GM18867 (cell line): Measurements from ENCODE around the gene ARSD.
"Not testable (repeated sequence)": the region's sequence is repeated elsewhere in the genome, so short reads cannot be mapped to it uniquely, and the experiment has no call there.

Experiments
- ATAC-seq: cut with Tn5 transposase; IDR thresholded peaks from one replicate; pipeline ENCODE4 v1.9.1; 2021; ENCODE audit warnings: mild to moderate bottlenecking, moderate library complexity; ENCODE audit not compliant: unreplicated experiment

ARSD gene, protein sequence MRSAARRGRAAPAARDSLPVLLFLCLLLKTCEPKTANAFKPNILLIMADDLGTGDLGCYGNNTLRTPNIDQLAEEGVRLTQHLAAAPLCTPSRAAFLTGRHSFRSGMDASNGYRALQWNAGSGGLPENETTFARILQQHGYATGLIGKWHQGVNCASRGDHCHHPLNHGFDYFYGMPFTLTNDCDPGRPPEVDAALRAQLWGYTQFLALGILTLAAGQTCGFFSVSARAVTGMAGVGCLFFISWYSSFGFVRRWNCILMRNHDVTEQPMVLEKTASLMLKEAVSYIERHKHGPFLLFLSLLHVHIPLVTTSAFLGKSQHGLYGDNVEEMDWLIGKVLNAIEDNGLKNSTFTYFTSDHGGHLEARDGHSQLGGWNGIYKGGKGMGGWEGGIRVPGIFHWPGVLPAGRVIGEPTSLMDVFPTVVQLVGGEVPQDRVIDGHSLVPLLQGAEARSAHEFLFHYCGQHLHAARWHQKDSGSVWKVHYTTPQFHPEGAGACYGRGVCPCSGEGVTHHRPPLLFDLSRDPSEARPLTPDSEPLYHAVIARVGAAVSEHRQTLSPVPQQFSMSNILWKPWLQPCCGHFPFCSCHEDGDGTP

DNA sequence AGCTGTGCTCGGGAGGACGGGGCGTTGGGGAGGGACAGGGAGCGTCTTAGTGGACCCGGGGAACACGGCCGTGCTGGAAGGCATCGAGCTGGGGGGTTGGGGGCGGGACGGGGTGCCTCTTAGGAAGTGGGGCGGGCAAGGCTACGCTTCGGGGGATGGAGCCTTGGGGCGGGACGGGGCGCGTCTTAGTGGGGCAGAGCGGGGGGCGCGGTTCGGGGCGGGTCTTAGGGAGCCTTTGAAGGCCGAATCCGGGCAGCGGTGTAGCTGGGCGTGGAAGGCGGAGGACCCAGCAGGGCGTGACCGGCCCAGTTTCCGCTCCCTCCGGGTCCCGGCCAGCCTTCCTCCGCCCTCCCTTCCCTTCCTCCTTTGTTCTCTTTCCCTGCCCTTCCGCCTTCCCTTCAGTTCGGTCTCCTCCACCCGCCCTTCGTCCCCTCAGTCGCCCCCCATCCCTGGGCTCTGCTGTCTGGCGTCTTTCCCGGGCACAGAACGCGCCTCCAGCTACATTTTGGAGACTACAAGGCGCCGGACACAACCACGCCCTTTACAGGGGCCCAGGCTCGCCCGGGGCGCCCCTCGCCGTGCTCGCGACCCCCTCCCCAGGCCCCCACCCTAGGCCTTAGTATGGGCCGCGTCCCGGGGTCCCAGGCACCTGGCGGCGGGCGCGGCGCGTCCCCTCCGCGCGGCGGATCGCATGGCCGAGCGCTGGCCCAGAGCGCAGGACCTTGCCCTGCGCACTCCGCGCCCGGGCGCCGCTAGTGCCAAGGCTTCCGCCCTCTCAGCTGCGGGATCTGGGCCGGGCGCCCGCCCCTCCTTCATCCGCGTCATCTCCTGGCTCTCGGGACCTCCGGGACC, at the start of gene ARSD:
Gene ARSD (minus strand): TSS at position 757 of the 852 bp plus-strand sequence. CDS start 64 bp downstream, at position 693.
- peak; percentile 84 for ATAC-seq

DNA sequence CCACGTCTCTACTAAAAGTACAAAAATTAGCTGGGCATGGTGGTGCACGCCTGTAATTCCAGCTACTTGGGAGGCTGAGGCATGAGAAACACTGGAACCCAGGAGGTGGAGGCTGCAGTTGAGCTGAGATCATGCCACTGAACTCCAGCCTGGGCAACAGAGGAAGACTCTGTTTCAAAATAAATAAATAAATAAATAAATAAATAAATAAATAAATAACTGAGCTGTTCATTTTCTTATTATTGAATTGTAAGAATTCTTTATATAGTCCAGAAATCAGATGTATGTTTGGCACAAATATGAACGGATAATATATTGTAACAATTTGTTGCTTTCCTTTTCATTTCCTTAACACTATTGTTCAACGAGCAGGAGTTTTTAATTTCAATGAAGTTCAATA, 49.5 kb upstream of the ARSD start:
- not testable (repeated sequence) for ATAC-seq

DNA sequence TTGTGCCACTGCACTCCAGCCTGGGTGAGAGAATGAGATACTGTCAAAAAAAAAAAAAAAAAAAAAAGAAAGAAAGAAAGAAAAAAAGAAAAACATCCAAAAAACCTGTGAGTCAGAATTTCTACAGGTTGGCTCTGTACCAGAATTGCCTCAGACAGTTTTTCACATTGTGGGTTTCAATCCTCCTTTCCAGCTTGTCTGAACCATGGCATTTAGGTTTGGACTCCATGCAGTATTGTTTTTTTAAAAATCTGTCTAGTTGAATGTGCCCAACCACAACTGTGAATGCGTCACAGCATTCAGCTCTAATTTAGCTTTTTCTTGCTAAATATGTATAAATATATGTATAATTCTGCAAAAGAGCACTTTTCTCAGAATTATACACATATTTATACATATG, 45.8 kb upstream of the ARSD start:
- no peak for ATAC-seq

DNA sequence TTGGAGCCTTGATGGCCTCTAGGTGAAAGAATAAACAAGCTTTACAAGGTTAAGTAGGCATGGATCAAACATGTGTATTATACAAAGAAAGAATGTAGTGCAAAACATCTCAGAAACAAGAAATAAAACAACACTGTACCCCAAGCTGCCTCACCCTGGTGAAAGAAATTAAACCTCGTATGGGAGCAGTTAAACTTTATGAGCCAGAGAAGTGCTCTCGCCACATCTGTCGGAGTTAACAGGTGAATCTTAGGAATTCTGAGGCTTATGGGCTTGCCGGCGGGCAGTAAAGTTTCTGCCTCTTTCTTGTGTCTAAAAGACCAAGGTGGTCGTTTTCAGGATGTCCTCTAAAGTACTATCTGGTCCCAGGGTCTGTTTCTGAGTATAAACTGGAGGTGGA, 43.3 kb upstream of the ARSD start:
- no peak for ATAC-seq

DNA sequence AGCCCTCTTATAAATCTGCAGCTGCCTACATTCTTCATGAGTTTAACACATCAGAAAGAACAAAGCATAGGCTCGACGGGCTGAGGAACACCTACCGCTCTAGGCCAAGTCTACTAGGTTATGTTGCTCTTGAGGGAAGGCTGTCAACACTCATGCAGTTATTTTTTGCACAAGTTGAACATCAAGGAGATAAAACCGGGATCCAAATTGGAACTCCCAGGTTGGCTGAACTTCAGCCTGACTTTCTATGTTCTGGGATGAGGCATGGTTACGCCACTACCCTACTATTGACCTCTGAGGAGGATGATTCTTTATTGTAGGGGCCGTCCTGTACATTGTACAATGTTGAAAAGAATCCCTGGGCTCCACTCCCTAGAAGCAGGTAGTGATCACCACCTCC, 39.9 kb upstream of the ARSD start:
- no peak for ATAC-seq

DNA sequence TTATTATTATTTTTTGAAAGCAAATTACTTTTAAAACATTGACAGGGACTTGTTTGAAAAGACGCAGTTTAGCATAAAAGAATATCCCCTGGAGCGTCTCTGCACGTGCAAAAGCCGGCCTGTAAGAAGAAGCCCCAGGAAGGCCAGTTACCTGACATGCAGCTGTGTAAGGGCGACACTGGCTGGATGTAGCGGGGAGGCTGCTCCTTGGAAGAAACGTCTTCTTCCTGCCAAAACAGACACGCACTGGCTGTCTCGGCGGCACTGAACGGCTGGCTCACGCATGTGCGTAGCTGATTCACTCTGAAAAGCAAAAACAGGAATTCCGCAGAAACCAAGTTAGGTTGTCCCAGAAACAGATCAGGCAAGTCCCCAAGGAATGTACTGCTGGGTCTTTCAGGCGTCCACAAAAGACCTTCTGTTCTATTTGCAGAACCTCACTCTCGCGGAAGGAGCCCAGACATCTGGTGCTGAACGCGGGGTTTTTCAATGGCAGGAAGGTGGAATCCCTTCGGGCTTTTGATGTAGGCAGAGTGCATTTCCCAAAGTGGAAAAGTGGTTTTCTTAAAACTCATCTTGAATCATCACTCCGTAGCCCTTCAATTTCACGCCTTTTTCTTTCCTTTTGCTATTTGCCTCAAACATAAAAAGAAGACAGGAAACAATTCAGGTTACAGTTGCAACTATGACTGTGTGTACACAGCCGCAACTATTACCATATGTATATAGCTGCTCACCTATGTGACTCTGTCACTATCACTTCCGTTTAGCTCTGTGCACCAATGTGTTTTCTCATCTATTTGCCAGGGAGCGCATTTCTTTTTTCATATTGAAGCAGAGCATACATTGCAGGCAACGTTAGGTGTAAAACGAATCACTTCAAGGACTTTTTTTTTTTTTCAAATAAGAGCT, 39.1 kb upstream of the ARSD start:
- no peak for ATAC-seq

DNA sequence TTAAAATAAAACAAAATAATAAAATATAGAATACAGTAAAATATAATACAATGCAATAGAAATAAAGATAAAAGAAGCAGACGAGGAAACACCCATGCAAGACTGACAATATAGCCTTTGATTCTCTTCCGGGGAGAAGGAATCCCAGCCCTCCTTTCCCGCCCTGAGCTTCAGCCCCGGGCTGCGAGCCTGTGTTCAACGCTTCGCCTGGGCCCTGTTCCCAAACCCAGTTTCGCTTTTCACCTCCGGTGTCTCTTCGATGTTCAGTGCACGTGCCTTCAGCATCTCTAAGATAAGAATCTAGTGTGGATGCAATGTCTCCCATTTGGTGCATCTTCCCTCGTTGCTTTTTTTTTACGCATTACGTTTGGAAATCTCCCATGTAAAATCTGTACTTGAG, 38.4 kb upstream of the ARSD start:
- ATAC-seq, result no peak

DNA sequence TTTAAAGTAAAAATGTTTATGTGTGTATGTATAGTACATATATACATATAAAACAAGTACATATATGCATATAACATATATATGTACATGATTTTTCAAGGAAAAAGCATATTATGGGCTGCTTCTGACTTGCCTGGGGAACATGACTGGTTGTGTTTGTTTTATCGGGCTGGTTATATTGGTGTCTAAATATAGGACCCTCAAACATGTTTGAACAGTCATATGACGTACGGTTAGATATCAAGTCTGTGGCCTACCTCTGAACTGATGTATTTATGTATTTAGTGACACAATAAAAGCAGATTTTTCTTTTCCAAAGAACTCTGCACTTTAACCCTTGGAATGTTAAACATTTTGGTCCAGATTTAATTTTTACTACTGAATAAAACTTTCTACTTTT, 37.9 kb upstream of the ARSD start:
- no peak for ATAC-seq

DNA sequence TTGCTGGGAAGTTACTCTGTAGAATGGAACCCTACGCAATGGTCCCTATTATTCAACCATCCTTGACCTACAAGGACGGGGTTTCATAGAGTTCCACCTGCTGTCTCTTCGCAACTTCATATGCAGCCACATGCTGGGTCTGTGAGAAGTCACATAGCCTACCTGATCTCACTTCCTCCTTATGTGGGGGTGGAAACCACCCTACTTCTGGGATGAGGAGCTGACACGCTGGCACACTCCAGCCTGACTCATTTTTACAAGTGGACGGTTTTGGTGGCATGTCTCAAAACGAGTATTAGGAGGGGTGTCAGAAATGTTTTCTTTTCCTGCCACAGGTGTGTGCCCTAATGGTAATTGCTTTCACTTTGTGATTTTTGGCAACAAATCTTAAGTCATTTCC, 36.8 kb upstream of the ARSD start:
- no peak for ATAC-seq

DNA sequence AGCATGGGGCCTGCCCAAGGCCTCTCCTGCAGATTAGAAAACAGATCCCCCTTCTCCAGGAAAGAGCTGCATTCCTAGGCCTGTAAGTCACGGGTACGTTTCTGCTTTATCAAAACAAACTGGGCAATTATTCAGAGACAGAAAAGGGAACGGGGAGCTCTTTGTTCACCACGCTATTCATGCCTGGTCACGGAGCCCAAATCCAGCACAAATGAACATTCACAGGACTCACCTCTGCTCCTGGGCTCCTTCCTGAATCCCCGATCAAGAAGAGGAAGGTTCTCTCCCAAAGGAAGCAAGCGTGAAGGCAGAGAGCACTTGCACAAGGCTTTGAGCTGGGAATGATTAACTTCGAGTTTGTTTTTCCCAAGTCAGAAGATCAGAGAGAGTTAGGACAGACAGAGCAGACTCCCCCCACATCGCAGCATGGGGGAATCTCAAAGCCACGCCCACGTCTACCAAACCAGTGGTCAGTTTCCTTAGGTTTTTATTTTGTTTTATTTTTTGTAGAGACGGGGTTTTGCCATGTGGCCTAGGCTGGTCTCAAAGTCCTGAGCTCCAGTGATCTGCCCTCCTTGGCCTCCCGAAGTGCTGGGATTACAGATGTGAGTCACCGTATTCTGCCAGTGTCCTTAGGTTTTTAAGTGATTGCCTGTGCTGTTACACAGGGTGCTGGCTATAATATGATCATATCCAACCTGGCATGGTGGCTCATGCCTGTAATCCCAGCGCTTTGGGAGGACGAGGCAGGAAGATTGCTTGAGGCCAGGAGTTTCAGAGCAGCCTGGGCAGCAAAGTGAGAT, 35.1 kb upstream of the ARSD start:
- ATAC-seq, result not testable (repeated sequence)

DNA sequence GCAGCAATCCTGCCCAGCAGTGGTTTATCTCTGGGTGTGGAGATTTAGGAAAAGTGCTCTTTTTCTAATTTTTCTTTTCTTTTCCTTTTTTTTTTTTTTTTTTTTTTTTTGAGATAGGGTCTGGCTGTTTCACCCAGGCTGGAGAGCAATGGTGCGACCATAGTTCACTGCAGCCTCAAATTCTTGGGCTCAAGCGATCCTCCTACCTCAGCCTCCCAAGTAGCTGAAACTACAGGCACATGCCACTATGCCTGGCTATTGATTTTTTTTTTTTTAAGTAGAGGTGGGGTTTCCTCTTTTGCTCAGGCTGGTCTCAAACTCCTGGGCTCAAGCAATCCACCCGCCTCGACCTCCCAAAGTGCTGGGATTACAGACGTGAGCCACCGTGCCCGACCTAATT, 34.3 kb upstream of the ARSD start:
- ATAC-seq, result not testable (repeated sequence)

DNA sequence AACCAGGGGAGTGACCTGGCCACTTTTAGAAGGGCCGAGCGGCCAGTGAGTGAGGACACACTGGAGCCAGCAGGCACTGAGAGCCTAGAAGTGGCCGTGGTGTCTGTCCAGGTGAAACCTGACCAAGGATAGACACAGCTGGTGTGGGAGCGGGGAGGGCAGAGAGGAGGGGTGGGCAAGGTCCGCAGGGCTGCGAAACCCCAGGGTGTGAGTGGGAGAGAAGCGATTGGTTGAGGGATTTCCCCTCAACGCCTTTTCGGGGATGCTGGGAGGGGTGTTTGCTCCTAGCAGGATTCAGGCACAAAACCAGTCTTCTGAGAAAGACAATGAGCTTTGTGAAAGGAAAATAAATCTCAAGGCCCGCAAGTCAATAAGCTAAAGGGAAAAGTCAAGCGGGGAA, 33.2 kb upstream of the ARSD start:
- ATAC-seq, result no peak

DNA sequence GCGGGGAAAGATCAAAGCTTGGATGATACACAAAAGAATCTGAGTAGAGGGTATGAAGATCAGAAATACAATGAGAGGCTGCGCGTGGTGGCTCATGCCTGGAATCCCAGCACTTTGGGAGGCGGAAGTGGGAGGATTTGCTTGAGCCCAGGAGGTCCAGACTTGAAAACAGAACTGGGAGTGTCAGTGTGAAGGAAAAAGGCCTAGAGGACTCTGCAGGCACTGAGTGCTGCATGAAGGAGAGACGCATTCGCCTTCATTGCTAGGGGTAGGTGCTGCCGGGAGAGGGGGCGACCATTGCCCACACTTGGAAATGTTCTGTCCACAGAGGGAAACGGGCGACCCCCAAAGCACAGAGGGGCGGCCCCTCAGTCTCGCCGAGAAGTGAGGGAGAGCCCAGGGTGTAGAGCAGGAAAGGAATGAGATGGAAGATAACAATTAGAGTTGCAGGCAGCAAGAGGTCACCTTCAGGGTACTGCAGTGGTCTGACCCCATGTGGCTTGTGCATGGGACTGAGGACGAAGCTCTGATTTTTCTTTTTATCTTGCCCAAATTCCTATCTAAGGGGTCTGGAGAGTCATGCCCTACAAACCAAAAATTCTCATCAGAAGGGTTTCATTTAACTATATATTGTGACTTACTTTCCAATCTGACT, 31.8 kb upstream of the ARSD start:
- ATAC-seq, result no peak

DNA sequence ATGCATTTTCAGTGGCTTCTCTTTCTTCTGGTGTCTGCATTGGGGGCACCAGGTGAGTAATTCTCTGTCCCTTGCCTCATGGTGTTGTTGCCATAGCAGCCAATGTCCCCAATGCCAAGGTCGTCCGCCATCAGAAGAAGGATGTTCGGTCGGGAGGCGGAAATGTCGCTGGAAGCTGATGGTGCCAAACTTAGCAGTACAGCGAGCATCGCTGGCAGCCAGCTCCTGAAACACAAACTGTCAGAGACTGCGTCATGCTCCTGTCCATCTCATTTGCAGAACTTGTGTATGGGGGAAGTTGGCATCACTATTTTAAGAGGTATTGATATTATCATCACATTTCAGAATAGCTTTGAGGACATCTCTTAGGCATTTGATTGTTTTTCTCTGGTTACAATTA, 29.1 kb upstream of the ARSD start:
- ATAC-seq, result no peak

DNA sequence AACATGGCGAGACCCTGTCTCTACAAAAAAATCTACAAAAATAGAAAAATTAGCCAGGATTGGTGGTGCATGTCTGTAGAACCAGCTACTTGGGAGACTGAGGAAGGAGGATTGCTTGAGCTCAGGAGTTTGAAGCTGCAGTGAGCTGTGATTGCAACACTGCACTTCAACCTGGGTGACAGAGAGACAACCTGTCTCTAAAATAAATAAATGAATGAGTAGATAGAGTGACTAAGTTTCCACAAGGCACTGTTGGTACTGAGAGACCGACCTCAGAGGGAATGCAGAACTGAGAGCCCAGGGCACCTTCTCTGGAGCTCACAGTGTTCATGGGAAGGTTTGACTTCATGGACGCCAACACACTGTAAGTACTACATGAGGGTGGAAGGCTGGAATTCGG, 26.7 kb upstream of the ARSD start:
- ATAC-seq, result no peak

DNA sequence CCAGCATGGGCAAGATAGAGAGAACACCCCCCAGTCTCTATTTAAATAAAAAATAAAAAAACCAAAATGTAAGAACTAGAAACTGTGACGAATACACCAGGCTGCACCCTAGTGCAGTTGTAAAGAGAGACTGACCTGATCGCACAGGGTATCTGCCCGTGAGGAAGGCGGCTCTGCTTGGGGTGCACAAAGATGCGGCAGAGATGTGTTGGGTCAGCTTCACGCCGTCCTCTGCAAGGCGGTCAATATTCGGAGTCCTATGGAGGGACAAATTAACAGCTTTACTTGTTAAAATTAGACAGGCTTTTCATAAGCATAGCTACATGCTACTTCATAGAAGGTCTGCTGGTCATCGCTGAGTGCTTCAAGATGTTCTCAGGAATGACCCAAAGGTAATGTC, 26.1 kb upstream of the ARSD start:
- ATAC-seq, result no peak

DNA sequence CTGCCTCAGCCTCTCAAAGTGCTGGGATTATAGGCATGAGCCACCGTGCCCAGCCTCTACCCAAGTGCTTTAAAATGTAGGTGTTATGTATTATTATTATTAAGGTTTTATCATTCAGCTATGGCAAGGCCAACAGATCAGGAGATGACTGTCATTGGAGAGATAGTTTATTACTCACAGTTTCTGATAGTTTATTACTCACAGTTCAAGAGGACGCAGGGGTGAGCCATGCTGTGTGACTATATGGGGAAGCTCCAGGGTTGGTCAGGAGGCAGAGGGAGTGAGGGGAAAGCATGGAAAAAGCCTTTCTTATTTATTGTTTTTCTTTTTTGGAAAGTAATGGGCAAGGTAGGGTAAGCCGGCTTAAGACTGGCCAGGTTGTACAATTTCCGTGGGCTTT, 25.4 kb upstream of the ARSD start:
- ATAC-seq, result no peak

DNA sequence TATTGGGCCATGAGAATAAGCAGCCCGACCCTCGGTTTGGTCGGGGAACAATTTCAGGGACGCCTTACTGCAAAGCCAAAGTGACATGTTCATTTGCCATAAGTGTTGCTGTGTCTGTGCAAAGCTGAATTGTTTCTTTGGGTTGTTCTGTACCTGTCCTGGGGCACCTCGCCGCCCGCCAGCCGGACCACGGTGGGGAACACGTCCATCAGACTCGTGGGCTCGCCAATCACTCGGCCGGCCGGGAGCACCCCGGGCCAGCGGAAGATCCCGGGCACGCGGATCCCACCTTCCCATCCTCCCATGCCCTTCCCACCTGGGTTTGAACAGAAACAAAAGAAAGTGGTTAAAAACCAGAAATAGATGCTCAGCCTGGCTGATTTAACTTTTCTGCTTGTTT, 8.8 kb upstream of the ARSD start:
- ATAC-seq, result not testable (repeated sequence)
